GM10266 (cell line): ENCODE data around the gene P4HA2.

Source experiments
- DNase-seq: peaks from one replicate; pipeline ENCODE4 v3.0.0; 2012; ENCODE audit errors: extremely low spot score
- TF ChIP-seq, protein P1 (sequence below): IDR thresholded peaks from 2 replicates; pipeline ENCODE4 v1.5.1; 2012; ENCODE audit warnings: mild to moderate bottlenecking, low read depth; ENCODE audit not compliant: control insufficient read depth, insufficient read depth; ENCODE audit errors: missing control alignments

P4HA2 gene

DNA sequence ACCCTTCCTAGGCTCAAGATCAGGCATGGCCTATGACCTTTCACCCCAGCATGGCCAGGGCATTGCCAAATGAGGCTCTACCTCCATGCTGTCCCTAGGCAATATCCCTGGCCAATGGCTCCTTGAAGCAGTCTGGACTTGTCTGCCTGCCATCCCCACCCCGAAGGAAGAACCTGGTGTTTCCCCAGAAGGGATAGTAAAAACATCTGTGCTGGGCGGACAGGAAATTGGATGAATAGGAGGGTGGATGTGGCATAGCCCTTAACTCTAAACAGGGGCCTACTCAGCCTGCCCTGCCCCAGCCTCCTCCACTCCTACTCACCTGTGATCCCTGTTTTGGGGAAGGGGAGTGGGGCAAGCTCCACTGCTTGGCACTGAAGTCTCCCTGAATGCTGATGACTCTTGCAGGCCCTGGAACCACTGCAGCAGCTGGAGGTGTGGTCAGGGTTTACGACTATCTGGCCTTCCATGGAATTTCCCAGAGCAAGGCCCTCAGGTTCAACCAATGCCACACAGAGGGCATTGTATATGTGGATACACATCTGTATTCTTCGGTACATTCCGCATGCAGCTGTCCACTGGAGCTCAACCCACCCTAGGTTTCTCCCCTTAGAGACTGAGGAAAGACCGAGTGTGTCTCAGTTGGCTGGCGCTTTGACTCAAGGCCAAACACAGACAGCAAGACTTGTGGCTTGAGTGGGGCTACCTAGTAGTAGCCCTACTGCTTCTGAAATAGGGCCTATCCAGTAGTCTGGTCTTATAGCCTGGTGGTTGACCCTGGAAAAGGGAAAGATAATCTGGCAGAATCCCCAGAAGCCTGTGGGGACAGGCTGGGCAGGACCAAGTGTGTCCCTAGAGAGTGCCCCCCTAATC is 6.4 kb upstream of the P4HA2 start:
- DNase-seq, result no peak
- TF ChIP-seq, protein P1, sequence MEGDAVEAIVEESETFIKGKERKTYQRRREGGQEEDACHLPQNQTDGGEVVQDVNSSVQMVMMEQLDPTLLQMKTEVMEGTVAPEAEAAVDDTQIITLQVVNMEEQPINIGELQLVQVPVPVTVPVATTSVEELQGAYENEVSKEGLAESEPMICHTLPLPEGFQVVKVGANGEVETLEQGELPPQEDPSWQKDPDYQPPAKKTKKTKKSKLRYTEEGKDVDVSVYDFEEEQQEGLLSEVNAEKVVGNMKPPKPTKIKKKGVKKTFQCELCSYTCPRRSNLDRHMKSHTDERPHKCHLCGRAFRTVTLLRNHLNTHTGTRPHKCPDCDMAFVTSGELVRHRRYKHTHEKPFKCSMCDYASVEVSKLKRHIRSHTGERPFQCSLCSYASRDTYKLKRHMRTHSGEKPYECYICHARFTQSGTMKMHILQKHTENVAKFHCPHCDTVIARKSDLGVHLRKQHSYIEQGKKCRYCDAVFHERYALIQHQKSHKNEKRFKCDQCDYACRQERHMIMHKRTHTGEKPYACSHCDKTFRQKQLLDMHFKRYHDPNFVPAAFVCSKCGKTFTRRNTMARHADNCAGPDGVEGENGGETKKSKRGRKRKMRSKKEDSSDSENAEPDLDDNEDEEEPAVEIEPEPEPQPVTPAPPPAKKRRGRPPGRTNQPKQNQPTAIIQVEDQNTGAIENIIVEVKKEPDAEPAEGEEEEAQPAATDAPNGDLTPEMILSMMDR, result no peak

DNA sequence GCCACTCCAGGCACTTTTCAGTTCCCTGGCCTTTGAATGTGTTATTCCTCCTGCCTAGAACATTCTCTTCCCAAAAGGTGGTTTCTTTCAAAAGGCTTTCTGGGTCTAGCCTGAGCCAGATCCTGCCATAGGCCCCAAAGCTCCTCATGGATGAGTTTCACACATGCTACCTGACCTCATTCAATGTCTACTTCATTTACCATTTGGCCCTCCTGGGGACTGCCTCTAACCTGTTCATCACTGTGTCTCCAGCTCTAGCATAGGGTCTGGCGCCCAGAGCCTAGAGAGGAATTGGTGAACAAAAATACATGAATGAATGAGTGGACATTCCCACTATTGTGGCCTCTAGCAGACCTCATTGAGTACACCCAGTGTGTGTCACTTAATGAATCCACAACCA is 5.4 kb upstream of the P4HA2 start:
- no peak for DNase-seq
- TF ChIP-seq, protein P1, result no peak

- TF ChIP-seq, protein P1, result no peak
- no peak for DNase-seq
These were observed 4.8 kb upstream of the P4HA2 start for GRCh38 chr5:132232465-132232864.

DNA sequence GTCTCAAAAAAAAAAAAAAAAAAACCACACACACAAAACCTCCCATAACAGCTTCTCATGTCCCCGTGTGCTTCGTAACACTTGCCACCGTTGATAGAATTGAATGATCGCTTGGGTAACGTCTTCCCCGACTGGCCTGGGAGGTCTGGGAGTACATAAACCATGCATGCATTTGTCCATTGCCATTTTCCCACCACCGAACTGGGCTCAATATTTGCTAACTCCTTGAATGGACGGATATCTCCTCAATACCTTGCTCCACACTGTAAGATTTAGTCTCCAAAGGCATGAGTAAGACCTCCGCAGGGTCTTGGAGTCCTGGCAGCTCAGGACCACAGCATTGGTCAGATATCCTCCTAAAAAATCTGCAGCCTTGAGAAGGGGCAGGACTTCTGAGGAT is 3.2 kb upstream of the P4HA2 start:
- TF ChIP-seq, protein P1, result no peak

DNA sequence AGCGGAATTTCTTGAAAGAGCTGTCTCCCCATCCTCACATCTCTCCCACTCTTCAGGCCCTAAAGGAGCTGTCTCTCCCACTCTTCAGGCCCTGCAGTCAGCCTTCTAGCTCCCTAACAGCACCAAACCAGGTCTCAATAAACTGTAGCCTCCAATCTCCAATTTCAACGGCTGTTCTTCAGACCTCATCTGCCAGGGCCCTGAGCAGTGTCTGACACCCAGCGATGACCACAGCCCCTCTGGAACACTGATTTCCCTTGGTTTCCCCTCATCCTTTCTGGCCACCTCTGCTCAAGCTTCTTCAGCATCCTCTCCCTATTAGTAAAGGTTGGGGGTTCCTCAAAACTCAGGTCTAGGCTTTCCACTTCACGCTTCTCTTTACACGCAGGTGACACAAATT is 1.6 kb upstream of the P4HA2 start:
- DNase-seq, result no peak
- TF ChIP-seq, protein P1, result no peak

More for the DNA sequence above, 3.2 kb upstream of the P4HA2 start:
- no peak for DNase-seq

DNA sequence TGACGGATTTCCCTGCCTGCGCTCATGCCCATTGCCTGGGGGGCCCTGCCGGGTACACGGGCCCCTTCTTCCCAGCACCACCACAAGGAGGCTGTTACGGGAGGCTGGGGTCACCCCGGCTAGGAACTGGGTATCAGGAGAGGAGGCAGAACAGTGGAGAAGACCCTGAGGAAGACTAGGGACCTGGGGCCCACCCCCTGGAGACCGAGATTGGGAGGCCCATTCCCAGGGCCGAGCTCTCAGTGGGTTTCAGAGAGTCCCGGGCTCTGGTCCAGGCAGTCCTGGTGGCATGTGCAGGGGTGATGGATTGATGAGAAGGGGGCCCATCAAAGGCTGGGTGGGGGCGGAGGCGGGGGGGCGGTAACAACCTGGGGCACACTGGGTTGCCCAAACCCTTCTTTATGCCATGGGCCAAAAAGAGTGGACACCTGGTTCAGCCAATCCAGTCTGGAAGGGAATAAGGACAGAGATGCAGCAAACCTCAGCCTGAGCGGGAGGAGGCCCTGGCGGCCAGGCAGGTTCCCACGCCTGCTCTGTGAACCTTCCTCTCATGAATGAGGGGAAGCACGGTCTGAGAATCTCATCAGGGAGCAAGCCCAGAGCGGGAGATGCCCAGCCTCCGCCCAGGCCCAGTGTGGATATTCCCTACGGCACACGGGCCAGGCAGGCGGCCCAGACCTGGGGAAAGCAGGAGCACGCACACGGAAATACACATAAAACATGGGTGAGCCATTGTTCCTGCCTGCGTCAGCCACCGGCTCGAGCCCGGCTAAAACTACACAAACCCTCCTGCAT is 785 bp upstream of the P4HA2 start:
- no peak for DNase-seq
- TF ChIP-seq, protein P1, result no peak

GRCh38 chr5:132227235-132227484 is 493 bp downstream of the P4HA2 start:
- DNase-seq, result no peak
- TF ChIP-seq, protein P1, result no peak
